HepG2 (cell line): ENCODE data around the gene HDAC4. TPM values are rescaled to one million over a fixed set of nuclear protein-coding genes. Genes with fewer than 3 reads are reported as not detected.

Experiments used
- AFF4 ChIP-seq: sonication (generic); formaldehyde crosslinking; IDR thresholded peaks from 2 replicates; pipeline ENCODE4 v1.4.0; 2020; ENCODE audit warnings: missing genetic modification reagents
- ATAD3A ChIP-seq: sonication (generic); formaldehyde crosslinking; IDR thresholded peaks from 2 replicates; pipeline ENCODE4 v1.4.0; 2020; ENCODE audit warnings: missing genetic modification reagents
- ATF3 ChIP-seq: sonication (generic); formaldehyde crosslinking; IDR thresholded peaks from 2 replicates; pipeline ENCODE4 v1.4.0; 2020; ENCODE audit warnings: missing genetic modification reagents
- ATM ChIP-seq: fragments of 450-650 bp; IDR thresholded peaks from 2 replicates; pipeline ENCODE4 v1.7.1; 2017; ENCODE audit warnings: mild to moderate bottlenecking, borderline replicate concordance
- FOXK1 ChIP-seq: sonication (generic); formaldehyde crosslinking; IDR thresholded peaks from 2 replicates; pipeline ENCODE4 v1.4.0; 2020; ENCODE audit warnings: low read depth, missing genetic modification reagents, borderline replicate concordance
- HINFP ChIP-seq: sonication (generic); formaldehyde crosslinking; IDR thresholded peaks from 2 replicates; pipeline ENCODE4 v1.4.0; 2020; ENCODE audit warnings: low read depth, mild to moderate bottlenecking, missing genetic modification reagents
- HNRNPLL ChIP-seq: fragments of 200-400 bp; formaldehyde crosslinking; IDR thresholded peaks from 2 replicates; pipeline ENCODE4 v1.6.1; 2017; ENCODE audit warnings: mild to moderate bottlenecking, low read depth, low read length; ENCODE audit not compliant: poor library complexity, severe bottlenecking
- NFIC ChIP-seq: IDR thresholded peaks from 2 replicates; pipeline ENCODE4 v1.6.1; 2012; ENCODE audit warnings: mild to moderate bottlenecking, low read length, inconsistent platforms
- NFKBIZ ChIP-seq: IDR thresholded peaks from 2 replicates; pipeline ENCODE4 v1.6.1; 2018; ENCODE audit warnings: missing genetic modification reagents, missing compliant biosample characterization
- TFAP4 ChIP-seq: sonication (generic); IDR thresholded peaks from 2 replicates; pipeline ENCODE4 v1.6.1; 2016; ENCODE audit warnings: low read depth, borderline replicate concordance
- TRAFD1 ChIP-seq: sonication (generic); formaldehyde crosslinking; IDR thresholded peaks from 2 replicates; pipeline ENCODE4 v1.5.1; 2020; ENCODE audit warnings: missing genetic modification reagents, mild to moderate bottlenecking, borderline replicate concordance
- ZBTB46 ChIP-seq: sonication (generic); formaldehyde crosslinking; IDR thresholded peaks from 2 replicates; pipeline ENCODE4 v1.4.0; 2020; ENCODE audit warnings: mild to moderate bottlenecking, missing genetic modification reagents, borderline replicate concordance
- ZNF33A ChIP-seq: sonication (generic); formaldehyde crosslinking; IDR thresholded peaks from 2 replicates; pipeline ENCODE4 v1.5.1; 2020; ENCODE audit warnings: missing genetic modification reagents, mild to moderate bottlenecking, moderate library complexity, borderline replicate concordance
- ZNF569 ChIP-seq: sonication (generic); formaldehyde crosslinking; IDR thresholded peaks from 2 replicates; pipeline ENCODE4 v1.5.0; 2020; ENCODE audit warnings: mild to moderate bottlenecking, missing genetic modification reagents, moderate library complexity, borderline replicate concordance
- ZNF878 ChIP-seq: sonication (generic); formaldehyde crosslinking; IDR thresholded peaks from 2 replicates; pipeline ENCODE4 v1.8.1; 2023; ENCODE audit warnings: mild to moderate bottlenecking, missing genetic modification reagents, moderate library complexity
- polyA plus RNA-seq, 8 experiments: library from polyadenylated mRNA; depleted of rRNA in 3 of 8; stranded (reverse) in 7 of 8; unstranded in 1 of 8; fragments of >200 nt; fragmentation: Illumina TruSeq in 4 of 8; extraction: Trizol in 4 of 8; gene quantifications; 2 replicates each; pipeline versions ENCODE4 v1.2.1 to v1.2.3, GENCODE V29; 2011 to 2016; ENCODE audit warnings: low read depth in 4 of 8, missing spikeins in 1 of 8, mixed read lengths in 1 of 8; ENCODE audit not compliant: insufficient read depth in 1 of 8
- total RNA-seq, 5 experiments: library from RNA; depleted of rRNA; stranded (reverse); fragments of >200 nt; fragmentation: Illumina TruSeq; extraction: Trizol; gene quantifications; 2 replicates each; pipeline ENCODE4 v1.2.3, GENCODE V29; 2016; ENCODE audit warnings: low read depth in 1 of 5

Gene HDAC4
- total and polyA plus RNA-seq, 2 of the 13 experiments (the other 11 are each of a cell fraction or from before 2014, with no cell fraction given), result 10.1 to 11.5 TPM

- TF ChIP-seq AFF4 (CRISPR knock-in tag) (no peak), ATAD3A (CRISPR knock-in tag) (no peak), ZNF33A (no peak), NFIC (no peak), FOXK1 (CRISPR knock-in tag) (peak; percentile 13; the same call in 1 of the 2 replicates), HINFP (CRISPR knock-in tag) (no peak), ZNF878 (CRISPR knock-in tag) (no peak), NFKBIZ (CRISPR knock-in tag) (no peak), TFAP4 (peak; percentile 95), TRAFD1 (CRISPR knock-in tag) (no peak; the same call in 1 of the 2 replicates), ATF3 (CRISPR knock-in tag) (no peak), ATM (no peak), ZNF569 (CRISPR knock-in tag) (no peak), ZBTB46 (no peak), HNRNPLL (no peak)
Observed at GRCh38 chr2:239296020-239296932, 104.5 kb downstream of the HDAC4 start (continued).
